Measurements from ENCODE around the gene GRAP2.
"Not testable (repeated sequence)": the region's sequence is repeated elsewhere in the genome, so short reads cannot be mapped to it uniquely, and the experiment has no call there.

The GRAP2 gene

DNA sequence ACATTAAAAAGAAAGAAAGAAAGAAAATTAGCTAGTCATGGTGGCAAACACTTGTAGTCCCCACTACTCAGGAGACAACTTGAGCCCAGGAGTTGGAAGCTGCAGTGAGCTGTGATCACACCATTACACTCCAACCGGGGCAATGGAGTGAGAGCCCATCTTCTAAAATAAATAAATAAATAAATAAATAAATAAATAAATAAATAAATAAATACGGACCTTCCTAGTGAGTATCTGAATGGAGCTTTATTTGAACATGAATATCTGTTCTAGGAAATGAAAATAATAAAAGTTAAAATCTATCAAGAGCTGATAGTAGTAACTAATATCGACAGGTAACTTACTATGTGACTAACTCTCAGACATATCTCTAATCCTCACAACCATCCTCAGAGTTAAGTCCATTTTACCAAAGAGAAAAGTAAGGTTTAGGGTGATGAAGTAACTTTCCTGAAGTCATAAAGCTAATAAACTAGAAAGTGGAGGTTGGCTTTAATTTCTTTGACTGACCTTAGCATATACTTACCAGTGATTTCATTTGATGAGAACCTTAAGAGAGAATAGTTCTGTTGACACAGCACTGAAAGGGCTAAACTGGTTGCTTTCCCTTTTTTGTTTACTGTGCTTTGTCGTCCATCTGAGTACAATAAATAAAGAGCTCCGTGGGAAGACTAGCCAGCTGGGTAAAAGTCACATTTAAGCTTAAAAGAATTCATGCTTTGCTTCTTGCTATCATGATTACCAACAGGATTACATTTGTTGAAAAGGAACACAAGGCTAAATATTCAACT, 29.7 kb upstream of the GRAP2 start:
- no peak overlapping the region for H3K4me3 ChIP-seq (ENCODE audit: control insufficient read depth, low read depth, low read length)
- TF ChIP-seq, protein P1, sequence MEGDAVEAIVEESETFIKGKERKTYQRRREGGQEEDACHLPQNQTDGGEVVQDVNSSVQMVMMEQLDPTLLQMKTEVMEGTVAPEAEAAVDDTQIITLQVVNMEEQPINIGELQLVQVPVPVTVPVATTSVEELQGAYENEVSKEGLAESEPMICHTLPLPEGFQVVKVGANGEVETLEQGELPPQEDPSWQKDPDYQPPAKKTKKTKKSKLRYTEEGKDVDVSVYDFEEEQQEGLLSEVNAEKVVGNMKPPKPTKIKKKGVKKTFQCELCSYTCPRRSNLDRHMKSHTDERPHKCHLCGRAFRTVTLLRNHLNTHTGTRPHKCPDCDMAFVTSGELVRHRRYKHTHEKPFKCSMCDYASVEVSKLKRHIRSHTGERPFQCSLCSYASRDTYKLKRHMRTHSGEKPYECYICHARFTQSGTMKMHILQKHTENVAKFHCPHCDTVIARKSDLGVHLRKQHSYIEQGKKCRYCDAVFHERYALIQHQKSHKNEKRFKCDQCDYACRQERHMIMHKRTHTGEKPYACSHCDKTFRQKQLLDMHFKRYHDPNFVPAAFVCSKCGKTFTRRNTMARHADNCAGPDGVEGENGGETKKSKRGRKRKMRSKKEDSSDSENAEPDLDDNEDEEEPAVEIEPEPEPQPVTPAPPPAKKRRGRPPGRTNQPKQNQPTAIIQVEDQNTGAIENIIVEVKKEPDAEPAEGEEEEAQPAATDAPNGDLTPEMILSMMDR (IDR thresholded peaks at IDR 0.05; ENCODE audit: control insufficient read depth, insufficient read depth, low read depth, low read length, missing control alignments): no peak
- DNase-seq (ENCODE audit: low read depth): no peak

DNA sequence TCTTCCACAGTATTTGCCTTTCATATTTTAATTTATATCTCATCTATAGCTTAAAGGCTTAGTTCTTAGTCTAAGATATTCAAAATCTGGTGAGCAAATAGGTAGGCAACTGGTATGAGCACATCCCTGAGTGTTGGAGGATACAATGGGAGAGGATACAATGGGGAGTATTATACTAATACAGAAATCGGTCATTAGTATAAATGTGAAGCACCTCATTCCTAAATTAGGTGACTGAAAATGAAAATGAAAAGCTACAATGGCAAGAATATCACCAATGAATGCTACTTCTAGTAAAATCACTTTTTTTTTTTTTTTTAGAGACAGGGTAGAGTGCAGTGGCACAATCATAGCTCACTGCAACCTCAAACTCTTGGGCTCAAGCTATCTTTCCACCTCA, 28.3 kb upstream of the GRAP2 start:
- no peak overlapping the region for H3K4me3 ChIP-seq (ENCODE audit: control insufficient read depth, low read depth, low read length)
- TF ChIP-seq, protein P1 (IDR thresholded peaks at IDR 0.05; ENCODE audit: control insufficient read depth, insufficient read depth, low read depth, low read length, missing control alignments): no peak
- no peak for DNase-seq (ENCODE audit: low read depth)

DNA sequence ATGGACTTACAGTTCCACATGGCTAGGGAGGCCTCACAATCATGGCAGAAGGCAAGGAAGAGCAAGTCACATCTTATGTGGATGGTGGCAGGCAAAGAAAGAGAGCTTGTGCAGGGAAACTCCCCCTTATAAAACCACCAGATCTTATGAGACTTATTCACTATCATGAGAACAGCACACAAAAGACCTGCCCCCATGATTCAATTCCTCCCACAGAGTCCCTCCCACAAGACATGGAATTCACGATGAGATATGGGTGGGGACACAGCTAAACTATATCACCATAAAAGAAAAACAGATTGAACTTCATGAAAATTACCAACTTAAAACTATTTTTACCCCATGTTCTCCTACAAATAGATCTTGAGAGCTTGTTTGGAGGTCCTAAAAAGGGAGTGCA, 26.9 kb upstream of the GRAP2 start:
- no peak for DNase-seq (ENCODE audit: low read depth)
- H3K4me3 ChIP-seq (ENCODE audit: control insufficient read depth, low read depth, low read length): no peak overlapping the region
- TF ChIP-seq, protein P1 (IDR thresholded peaks at IDR 0.05; ENCODE audit: control insufficient read depth, insufficient read depth, low read depth, low read length, missing control alignments): no peak

DNA sequence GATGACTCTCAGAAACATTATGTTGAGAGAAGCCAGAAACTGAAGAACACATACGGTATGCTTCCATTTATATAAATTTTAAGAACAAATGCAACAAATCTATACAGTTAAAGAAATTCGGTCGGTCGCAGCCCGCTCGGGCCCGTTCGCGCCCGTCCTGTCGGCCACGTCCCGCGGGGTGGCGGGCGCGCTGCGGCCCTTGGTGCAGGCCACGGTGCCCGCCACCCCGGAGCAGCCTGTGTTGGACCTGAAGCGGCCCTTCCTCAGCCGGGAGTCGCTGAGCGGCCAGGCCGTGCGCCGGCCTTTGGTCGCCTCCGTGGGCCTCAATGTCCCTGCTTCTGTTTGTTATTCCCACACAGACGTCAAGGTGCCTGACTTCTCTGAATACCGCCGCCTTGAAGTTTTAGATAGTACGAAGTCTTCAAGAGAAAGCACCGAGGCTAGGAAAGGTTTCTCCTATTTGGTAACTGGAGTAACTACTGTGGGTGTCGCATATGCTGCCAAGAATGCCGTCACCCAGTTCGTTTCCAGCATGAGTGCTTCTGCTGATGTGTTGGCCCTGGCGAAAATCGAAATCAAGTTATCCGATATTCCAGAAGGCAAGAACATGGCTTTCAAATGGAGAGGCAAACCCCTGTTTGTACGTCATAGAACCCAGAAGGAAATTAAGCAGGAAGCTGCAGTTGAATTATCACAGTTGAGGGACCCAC, 25.6 kb upstream of the GRAP2 start:
- not testable (repeated sequence) for DNase-seq (ENCODE audit: low read depth); H3K4me3 ChIP-seq (ENCODE audit: control insufficient read depth, low read depth, low read length)

DNA sequence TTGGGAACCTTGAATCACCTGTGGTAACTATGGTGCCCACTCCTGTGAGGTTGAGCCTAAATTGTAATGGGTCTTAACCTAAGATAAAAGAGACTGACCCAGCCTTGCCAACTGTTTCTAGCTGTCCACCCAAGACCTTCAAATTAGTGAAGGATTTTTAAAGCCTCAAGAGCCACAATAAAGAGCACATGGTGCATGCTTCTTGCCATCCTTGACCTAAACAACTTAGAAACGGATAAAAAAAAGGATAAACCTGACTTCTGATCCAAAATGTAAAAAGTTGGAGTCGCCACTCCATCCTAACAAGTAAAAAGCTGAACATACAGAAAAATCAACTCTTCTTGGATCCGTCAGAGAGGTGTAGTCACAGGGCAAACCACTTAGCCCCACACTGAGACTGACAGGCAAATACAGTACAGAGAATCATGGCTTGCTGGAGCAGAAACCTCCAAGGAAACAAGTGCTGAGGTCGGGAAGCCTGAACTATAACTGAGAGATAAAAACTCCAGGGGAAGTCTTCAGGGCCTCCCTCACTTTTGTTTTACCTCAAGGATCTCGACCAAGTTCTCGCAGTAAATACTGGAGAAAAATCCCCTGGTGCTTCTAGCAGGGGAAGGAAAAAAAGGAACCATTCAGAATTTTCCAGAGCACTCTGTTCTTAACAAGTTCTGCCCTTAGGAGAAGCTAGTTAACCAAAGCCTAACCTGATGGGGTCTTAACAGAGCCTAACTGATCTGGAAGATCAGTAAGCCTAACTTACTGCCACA, 23.6 kb upstream of the GRAP2 start:
- DNase-seq (ENCODE audit: low read depth): no peak
- TF ChIP-seq, protein P1 (IDR thresholded peaks at IDR 0.05; ENCODE audit: control insufficient read depth, insufficient read depth, low read depth, low read length, missing control alignments): no peak
- H3K4me3 ChIP-seq (ENCODE audit: control insufficient read depth, low read depth, low read length): no peak overlapping the region

DNA sequence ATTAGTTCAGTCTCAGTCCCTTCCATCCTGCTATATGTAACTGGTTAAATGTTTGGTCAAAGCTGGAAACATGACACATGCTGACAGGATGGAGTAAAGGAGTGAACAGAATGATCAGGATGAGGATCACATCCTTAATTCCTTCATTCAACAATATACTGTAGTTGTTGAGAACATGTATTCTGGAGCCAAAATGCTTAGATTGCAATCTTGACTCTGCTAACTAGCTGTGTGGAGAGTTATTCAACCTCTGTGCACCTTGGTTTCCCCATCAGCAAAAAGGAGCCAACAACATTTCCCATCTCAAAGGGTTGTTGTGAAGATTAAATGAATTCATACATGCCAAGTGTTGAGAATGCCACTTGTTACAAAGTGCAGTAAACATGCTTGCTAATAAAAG, 20.2 kb upstream of the GRAP2 start:
- TF ChIP-seq, protein P1 (IDR thresholded peaks at IDR 0.05; ENCODE audit: control insufficient read depth, insufficient read depth, low read depth, low read length, missing control alignments): no peak
- DNase-seq (ENCODE audit: low read depth): no peak
- H3K4me3 ChIP-seq (ENCODE audit: control insufficient read depth, low read depth, low read length): no peak overlapping the region

DNA sequence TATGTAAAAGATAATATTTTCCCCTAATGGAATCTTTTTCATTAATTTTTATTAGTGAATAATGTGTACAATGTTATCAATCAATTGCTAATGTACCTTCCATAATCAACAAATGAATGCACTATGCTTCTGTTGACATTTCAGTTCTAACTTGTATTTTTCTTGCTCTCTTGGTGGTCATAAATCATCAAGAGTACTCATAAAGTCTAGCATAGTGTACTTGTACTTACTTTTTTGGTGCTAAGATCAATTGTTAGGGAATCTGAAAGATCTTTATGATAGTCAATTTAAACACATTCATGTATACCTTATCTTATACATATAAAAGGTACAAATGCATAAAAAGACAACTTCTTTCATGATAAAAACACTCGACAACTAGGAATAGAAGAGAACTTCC, 17.8 kb upstream of the GRAP2 start:
- H3K4me3 ChIP-seq (ENCODE audit: control insufficient read depth, low read depth, low read length): no peak overlapping the region
- TF ChIP-seq, protein P1 (IDR thresholded peaks at IDR 0.05; ENCODE audit: control insufficient read depth, insufficient read depth, low read depth, low read length, missing control alignments): no peak
- DNase-seq (ENCODE audit: low read depth): no peak

DNA sequence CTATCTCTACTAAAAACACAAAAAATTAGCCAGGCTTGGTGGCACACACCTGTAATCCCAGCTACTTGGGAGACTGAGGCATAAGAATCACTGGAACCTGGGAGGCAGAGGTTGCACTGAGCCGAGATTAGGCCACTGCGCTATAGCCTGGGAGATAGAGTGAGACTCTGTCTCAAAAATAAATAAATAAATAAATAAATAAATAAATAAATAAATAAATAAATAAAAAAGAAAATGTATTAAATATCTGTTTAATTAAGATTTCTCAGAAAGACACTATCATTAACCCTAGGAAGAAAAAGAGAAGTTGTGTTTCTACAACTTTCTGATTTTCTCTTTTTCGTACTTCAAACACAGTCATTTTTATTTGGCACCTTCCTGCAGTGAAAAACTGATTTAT, 11.0 kb upstream of the GRAP2 start:
- H3K4me3 ChIP-seq (ENCODE audit: control insufficient read depth, low read depth, low read length); DNase-seq (ENCODE audit: low read depth): not testable (repeated sequence)

All from AG09309 (cell line).